22Rv1 (cell line): Measurements from ENCODE around the gene NCOR2.

Experiments used
- CTCF ChIP-seq: fragments of 450-650 bp; IDR thresholded peaks from 2 replicates; pipeline ENCODE4 v1.5.1; 2017; ENCODE audit warnings: mild to moderate bottlenecking
- ZFX ChIP-seq: fragments of 450-650 bp; IDR thresholded peaks from 2 replicates; pipeline ENCODE4 v1.6.1; 2017; ENCODE audit warnings: antibody characterized with exemption, borderline replicate concordance

DNA sequence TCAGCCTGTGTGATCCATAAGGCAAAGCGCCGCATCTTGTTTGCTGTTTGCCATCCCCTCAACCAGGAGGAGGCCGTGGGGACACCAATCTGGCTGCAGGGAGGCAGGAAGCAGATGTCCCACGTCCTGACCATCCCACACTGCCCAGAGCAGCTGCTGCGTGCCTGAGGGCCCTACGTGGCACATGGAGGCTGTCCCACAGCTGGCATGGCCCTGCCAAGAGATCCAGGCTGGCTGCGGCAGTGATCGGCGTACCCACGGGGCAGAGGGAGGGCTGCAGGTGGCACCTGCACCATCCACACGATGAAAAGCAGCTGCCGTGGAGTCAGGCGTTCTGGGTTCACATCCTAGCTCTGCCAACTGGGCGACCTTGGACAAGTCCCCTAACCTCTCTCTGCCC, 42.0 kb downstream of the NCOR2 start:
- no peak for TF ChIP-seq CTCF
- no peak for TF ChIP-seq ZFX
